ENCODE measurements around the gene NLRX1. TPM values are rescaled to one million over a fixed set of nuclear protein-coding genes. Genes with fewer than 3 reads are reported as not detected.

Gene NLRX1
- total and polyA plus RNA-seq, 2 donors (not counting 1 experiment from before 2014, with no cell fraction given), result 6.6 to 21.3 TPM

DNA sequence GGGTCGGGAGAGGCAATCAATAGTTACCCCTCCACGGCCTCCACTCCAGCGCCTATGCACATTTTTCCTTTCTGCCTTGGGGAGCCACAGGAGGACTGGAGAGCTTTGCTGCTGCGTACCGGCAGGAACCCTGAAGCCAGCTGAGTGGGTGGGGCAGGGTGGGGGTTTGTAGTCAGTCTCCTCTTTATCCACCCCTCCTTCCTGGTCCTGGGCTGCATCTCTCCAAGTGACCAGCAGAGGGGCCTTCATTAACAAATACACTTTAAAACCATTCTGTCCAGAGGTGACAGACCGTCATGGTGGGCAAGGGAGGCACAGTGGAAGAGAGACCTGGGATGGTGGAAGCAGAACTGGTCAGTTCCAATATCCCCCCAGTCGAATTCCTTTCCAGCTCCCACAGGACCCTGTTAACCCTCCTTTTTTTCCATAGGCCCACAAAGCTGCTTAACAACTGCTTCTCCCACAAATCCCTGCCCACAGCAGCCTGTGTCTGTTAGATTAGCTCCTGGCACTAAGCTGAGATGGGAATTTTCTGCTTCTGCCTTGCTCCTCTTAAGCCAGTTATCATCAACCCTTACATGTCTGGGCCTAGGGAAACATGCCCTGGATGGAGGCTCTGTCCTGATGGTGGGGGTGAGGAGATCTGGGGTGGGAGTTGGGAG lies 23.6 kb upstream of the NLRX1 start:
- Histone ChIP-seq H3K27me3 (ENCODE audit: control insufficient read depth, insufficient read depth, low read length) (peaks cover 13% of the 10 kb centered on the region), H3K9me3 (ENCODE audit: control insufficient read depth, insufficient read depth, low read depth, low read length) (no peaks in the 10 kb centered on the region), H2AFZ (ENCODE audit: low read length) (no peak overlapping the region), H3K27ac (ENCODE audit: insufficient read depth, low read length) (no peak overlapping the region), H3K4me1 (ENCODE audit: control insufficient read depth, extremely low read depth, insufficient read depth, low read length) (peaks cover 2% of the 10 kb centered on the region), H4K20me1 (ENCODE audit: control insufficient read depth, extremely low read depth, insufficient read depth, low read length) (no peaks in the 10 kb centered on the region), H3K4me3 (replicated peaks in 1 of 4; ENCODE audit: control extremely low read depth in 1 of 4, insufficient read depth in 1 of 4, low read depth in 3 of 4, low read length in 4 of 4) (no peak overlapping the region), H3K79me2 (ENCODE audit: control insufficient read depth, insufficient read depth, low read length) (no peaks in the 10 kb centered on the region), H3K9ac (ENCODE audit: insufficient read depth, low read length) (no peak overlapping the region), H3K36me3 (ENCODE audit: control insufficient read depth, insufficient read depth, low read length) (no peaks in the 10 kb centered on the region), H3K4me2 (ENCODE audit: extremely low read depth, insufficient read depth, low read length) (peak overlapping the region; percentile 37)
- TF ChIP-seq EZH2 (IDR thresholded peaks at IDR 0.05; ENCODE audit: low read length, missing control alignments), result no peak
- TF ChIP-seq, protein P1, sequence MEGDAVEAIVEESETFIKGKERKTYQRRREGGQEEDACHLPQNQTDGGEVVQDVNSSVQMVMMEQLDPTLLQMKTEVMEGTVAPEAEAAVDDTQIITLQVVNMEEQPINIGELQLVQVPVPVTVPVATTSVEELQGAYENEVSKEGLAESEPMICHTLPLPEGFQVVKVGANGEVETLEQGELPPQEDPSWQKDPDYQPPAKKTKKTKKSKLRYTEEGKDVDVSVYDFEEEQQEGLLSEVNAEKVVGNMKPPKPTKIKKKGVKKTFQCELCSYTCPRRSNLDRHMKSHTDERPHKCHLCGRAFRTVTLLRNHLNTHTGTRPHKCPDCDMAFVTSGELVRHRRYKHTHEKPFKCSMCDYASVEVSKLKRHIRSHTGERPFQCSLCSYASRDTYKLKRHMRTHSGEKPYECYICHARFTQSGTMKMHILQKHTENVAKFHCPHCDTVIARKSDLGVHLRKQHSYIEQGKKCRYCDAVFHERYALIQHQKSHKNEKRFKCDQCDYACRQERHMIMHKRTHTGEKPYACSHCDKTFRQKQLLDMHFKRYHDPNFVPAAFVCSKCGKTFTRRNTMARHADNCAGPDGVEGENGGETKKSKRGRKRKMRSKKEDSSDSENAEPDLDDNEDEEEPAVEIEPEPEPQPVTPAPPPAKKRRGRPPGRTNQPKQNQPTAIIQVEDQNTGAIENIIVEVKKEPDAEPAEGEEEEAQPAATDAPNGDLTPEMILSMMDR (conservative IDR thresholded peaks at IDR 0.05 in 1 of 2, IDR thresholded peaks at IDR 0.05 in 1 of 2; ENCODE audit: low read depth in 1 of 2, low read length in 2 of 2), result peak; percentile 60 to 64
- DNase-seq (ENCODE audit: low read depth in 2 of 2), result peak; percentile 71 to 72

- no peak overlapping the region for H3K9ac ChIP-seq (ENCODE audit: insufficient read depth, low read length)
- H3K9me3 ChIP-seq (ENCODE audit: control insufficient read depth, insufficient read depth, low read depth, low read length), result no peaks in the 10 kb centered on the region
- TF ChIP-seq, protein P1 (conservative IDR thresholded peaks at IDR 0.05 in 1 of 2, IDR thresholded peaks at IDR 0.05 in 1 of 2; ENCODE audit: low read depth in 1 of 2, low read length in 2 of 2), result no peak
- TF ChIP-seq EZH2 (IDR thresholded peaks at IDR 0.05; ENCODE audit: low read length, missing control alignments), result no peak
- no peaks in the 10 kb centered on the region for H4K20me1 ChIP-seq (ENCODE audit: control insufficient read depth, extremely low read depth, insufficient read depth, low read length)
- H3K4me3 ChIP-seq (replicated peaks in 1 of 4; ENCODE audit: control extremely low read depth in 1 of 4, insufficient read depth in 1 of 4, low read depth in 3 of 4, low read length in 4 of 4), result no peak overlapping the region
- no peaks in the 10 kb centered on the region for H3K36me3 ChIP-seq (ENCODE audit: control insufficient read depth, insufficient read depth, low read length)
- H3K27me3 ChIP-seq (ENCODE audit: control insufficient read depth, insufficient read depth, low read length), result peaks cover 17% of the 10 kb centered on the region
- no peak overlapping the region for H3K27ac ChIP-seq (ENCODE audit: insufficient read depth, low read length)
- H3K4me2 ChIP-seq (ENCODE audit: extremely low read depth, insufficient read depth, low read length), result no peak overlapping the region
- no peak for DNase-seq (ENCODE audit: low read depth in 2 of 2)
- no peak overlapping the region for H2AFZ ChIP-seq (ENCODE audit: low read length)
- H3K4me1 ChIP-seq (ENCODE audit: control insufficient read depth, extremely low read depth, insufficient read depth, low read length), result peaks cover 2% of the 10 kb centered on the region
- no peaks in the 10 kb centered on the region for H3K79me2 ChIP-seq (ENCODE audit: control insufficient read depth, insufficient read depth, low read length)
These were observed 23.0 kb upstream of the NLRX1 start for GRCh38 chr11:119145551-119145950.

DNA sequence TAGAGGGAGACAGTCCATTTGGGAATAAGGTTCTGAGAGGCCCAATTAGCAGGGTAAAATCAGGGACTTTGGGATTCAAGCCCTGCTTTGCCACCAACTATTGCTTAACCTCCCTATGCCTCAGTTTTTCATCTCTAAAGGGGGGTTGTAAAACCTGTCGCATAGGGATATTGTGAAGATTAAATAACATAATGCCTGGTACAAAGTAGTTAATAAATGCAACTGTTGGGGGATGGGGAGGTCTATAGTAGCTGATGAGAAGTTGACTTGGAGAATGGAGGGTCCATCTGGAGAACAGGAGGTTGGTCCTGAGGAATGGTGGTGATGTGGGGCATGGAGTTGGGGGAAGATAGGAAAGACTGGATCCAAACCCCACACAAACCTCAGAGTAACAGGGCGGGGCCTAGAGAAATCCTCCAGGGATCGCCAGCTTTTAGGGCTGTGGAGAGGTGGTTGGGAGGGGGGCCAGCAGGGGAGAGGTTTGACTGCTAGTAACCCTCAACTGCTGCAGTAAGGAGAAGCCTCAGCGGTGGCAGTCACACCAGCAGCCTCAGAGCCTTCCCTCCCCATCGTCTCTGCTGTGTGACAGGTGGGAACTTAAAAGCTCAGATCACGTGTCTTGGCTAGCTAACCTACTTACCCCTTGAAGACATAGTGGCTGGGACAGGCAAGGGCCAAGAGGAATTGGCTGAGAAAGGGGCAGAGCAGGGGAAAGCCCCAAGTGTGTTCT lies 20.8 kb upstream of the NLRX1 start:
- no peak for TF ChIP-seq EZH2 (IDR thresholded peaks at IDR 0.05; ENCODE audit: low read length, missing control alignments)
- TF ChIP-seq, protein P1 (conservative IDR thresholded peaks at IDR 0.05 in 1 of 2, IDR thresholded peaks at IDR 0.05 in 1 of 2; ENCODE audit: low read depth in 1 of 2, low read length in 2 of 2), result no peak
- H3K27ac ChIP-seq (ENCODE audit: insufficient read depth, low read length), result no peak overlapping the region
- peaks cover 2% of the 10 kb centered on the region for H3K4me1 ChIP-seq (ENCODE audit: control insufficient read depth, extremely low read depth, insufficient read depth, low read length)
- no peaks in the 10 kb centered on the region for H3K9me3 ChIP-seq (ENCODE audit: control insufficient read depth, insufficient read depth, low read depth, low read length)
- no peak overlapping the region for H2AFZ ChIP-seq (ENCODE audit: low read length)
- no peak overlapping the region for H3K9ac ChIP-seq (ENCODE audit: insufficient read depth, low read length)
- DNase-seq (ENCODE audit: low read depth in 2 of 2), result no peak
- peaks cover 25% of the 10 kb centered on the region for H3K27me3 ChIP-seq (ENCODE audit: control insufficient read depth, insufficient read depth, low read length)
- H3K4me2 ChIP-seq (ENCODE audit: extremely low read depth, insufficient read depth, low read length), result no peak overlapping the region
- no peaks in the 10 kb centered on the region for H3K79me2 ChIP-seq (ENCODE audit: control insufficient read depth, insufficient read depth, low read length)
- H3K36me3 ChIP-seq (ENCODE audit: control insufficient read depth, insufficient read depth, low read length), result no peaks in the 10 kb centered on the region
- no peak overlapping the region for H3K4me3 ChIP-seq (replicated peaks in 1 of 4; ENCODE audit: control extremely low read depth in 1 of 4, insufficient read depth in 1 of 4, low read depth in 3 of 4, low read length in 4 of 4)
- H4K20me1 ChIP-seq (ENCODE audit: control insufficient read depth, extremely low read depth, insufficient read depth, low read length), result no peaks in the 10 kb centered on the region
